Measurements from ENCODE around the gene NQO2.
"Not testable (repeated sequence)": the region's sequence is repeated elsewhere in the genome, so short reads cannot be mapped to it uniquely, and the experiment has no call there.

NQO2 gene

GRCh38 chr6:2970034-2970685 lies 29.5 kb upstream of the NQO2 start:
- H3K4me3 ChIP-seq (ENCODE audit: low read depth, low read length), result no peak overlapping the region
- no peak for TF ChIP-seq CTCF (IDR thresholded peaks at IDR 0.05; ENCODE audit: borderline replicate concordance, insufficient read depth, low read depth, low read length)

GRCh38 chr6:2970753-2971419 lies 28.8 kb upstream of the NQO2 start:
- no peak for TF ChIP-seq CTCF (IDR thresholded peaks at IDR 0.05; ENCODE audit: borderline replicate concordance, insufficient read depth, low read depth, low read length)
- H3K4me3 ChIP-seq (ENCODE audit: low read depth, low read length), result no peak overlapping the region

GRCh38 chr6:2971420-2972218 lies 28.1 kb upstream of the NQO2 start, which contains the start of gene SERPINB6:
Gene SERPINB6, minus strand, starts transcription at chr6:2971567. Its CDS starts 12,235 bp downstream, at chr6:2959332.
- no peak for TF ChIP-seq CTCF (IDR thresholded peaks at IDR 0.05; ENCODE audit: borderline replicate concordance, insufficient read depth, low read depth, low read length)
- no peak within 1 kb of the TSS for H3K4me3 ChIP-seq (ENCODE audit: low read depth, low read length)

GRCh38 chr6:2972219-2972487 lies 27.5 kb upstream of the NQO2 start:
- H3K4me3 ChIP-seq (ENCODE audit: low read depth, low read length), result not testable (repeated sequence)

GRCh38 chr6:2972685-2973084 lies 27.0 kb upstream of the NQO2 start:
- H3K4me3 ChIP-seq (ENCODE audit: low read depth, low read length), result not testable (repeated sequence)

GRCh38 chr6:2973180-2973579 lies 26.5 kb upstream of the NQO2 start:
- H3K4me3 ChIP-seq (ENCODE audit: low read depth, low read length), result not testable (repeated sequence)

GRCh38 chr6:2973676-2974075 lies 26.0 kb upstream of the NQO2 start:
- no peak overlapping the region for H3K4me3 ChIP-seq (ENCODE audit: low read depth, low read length)
- TF ChIP-seq CTCF (IDR thresholded peaks at IDR 0.05; ENCODE audit: borderline replicate concordance, insufficient read depth, low read depth, low read length), result no peak

- no peak overlapping the region for H3K4me3 ChIP-seq (ENCODE audit: low read depth, low read length)
- TF ChIP-seq CTCF (IDR thresholded peaks at IDR 0.05; ENCODE audit: borderline replicate concordance, insufficient read depth, low read depth, low read length), result no peak
These were observed 23.6 kb upstream of the NQO2 start for GRCh38 chr6:2976060-2976459.

Data from GM12875 (cell line).